ENCODE data around the gene RBM39.
A peak's percentile ranks its signal among the peaks of the same experiment; 100 is the strongest.

Gene RBM39

GRCh38 chr20:35665949-35666288 lies 76.1 kb downstream of the RBM39 start:
- no peak for DNase-seq

- DNase-seq, result peak; percentile 96
Measured at GRCh38 chr20:35664466-35665206, 77.4 kb downstream of the RBM39 start, which contains the start of the genes CPNE1 and RBM12. Gene CPNE1 (minus strand): TSS chr20:35664900. CDS start chr20:35632923, 31,977 bp downstream. Gene RBM12 (minus strand): TSS chr20:35664900. CDS start chr20:35655322, 9,578 bp downstream.

- DNase-seq, result peak; percentile 53
Measured at GRCh38 chr20:35663516-35664465, 78.3 kb downstream of the RBM39 start.

GRCh38 chr20:35662551-35662950 lies 79.5 kb downstream of the RBM39 start:
- no peak for DNase-seq

- no peak for DNase-seq
Measured at GRCh38 chr20:35661908-35662307, 80.2 kb downstream of the RBM39 start.

GRCh38 chr20:35661053-35661452 lies 81.0 kb downstream of the RBM39 start:
- DNase-seq, result no peak

GRCh38 chr20:35660122-35660937 lies 81.7 kb downstream of the RBM39 start:
- no peak for DNase-seq

- no peak for DNase-seq
Measured at GRCh38 chr20:35657271-35657670, 84.8 kb downstream of the RBM39 start.

- no peak for DNase-seq
Measured at GRCh38 chr20:35654415-35654814, 87.6 kb downstream of the RBM39 start.

- DNase-seq, result no peak
Measured at GRCh38 chr20:35653893-35654292, 88.2 kb downstream of the RBM39 start.

All from femur (tissue), 1 donor.